Superior temporal gyrus (tissue), 1 donor: Measurements from ENCODE around the gene INVS.
A peak's percentile ranks its signal among the peaks of the same experiment; 100 is the strongest.
"Not testable (repeated sequence)": the region's sequence is repeated elsewhere in the genome, so short reads cannot be mapped to it uniquely, and the experiment has no call there.

ENCODE experiments used
- DNase-seq: peaks from one replicate; pipeline ENCODE4 v3.0.0-alpha.2; 2016; ENCODE audit errors: extremely low spot score

INVS gene

DNA sequence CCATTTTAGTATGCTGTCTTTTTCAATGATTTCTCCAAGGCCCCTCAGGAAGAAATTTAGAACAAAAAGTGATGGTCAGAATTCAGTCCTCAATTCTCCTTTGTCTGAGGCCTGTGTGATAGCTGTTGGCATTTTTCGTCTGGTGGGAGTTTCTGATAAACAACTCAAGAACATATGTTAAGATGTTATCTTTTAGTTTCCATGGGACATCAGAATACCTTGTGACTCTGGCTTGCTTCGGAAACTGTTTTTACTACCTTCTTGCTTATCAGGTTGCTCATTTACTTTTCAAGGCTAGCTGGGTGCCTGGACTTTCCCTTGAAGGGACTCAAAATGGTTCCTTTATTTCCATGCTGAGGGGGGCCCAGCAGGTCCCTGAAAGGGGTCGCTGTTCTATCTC lies 97.2 kb downstream of the INVS start:
- DNase-seq = no peak

DNA sequence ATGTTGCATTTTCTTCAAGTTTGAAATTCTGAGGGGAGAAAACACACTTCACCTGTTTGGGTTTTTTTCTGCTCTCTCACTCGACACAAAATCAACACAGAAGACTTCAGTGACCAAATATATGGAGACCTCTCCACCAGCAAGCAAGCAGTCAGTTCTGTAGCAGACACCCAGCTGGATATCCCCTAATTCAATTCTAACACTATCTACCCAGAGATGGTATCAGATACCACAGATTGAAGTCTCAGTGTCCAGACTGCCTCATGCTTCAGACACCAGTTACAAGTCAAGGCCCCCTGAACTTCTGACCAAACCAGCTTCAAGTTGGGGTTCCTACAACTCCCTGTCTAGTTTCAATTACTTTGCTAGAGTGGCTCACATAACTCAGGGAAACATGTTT lies 97.8 kb downstream of the INVS start:
- DNase-seq = no peak

GRCh38 chr9:100197553-100197952 lies 98.5 kb downstream of the INVS start:
- DNase-seq = no peak

GRCh38 chr9:100202806-100203205 lies 103.8 kb downstream of the INVS start:
- DNase-seq = no peak

DNA sequence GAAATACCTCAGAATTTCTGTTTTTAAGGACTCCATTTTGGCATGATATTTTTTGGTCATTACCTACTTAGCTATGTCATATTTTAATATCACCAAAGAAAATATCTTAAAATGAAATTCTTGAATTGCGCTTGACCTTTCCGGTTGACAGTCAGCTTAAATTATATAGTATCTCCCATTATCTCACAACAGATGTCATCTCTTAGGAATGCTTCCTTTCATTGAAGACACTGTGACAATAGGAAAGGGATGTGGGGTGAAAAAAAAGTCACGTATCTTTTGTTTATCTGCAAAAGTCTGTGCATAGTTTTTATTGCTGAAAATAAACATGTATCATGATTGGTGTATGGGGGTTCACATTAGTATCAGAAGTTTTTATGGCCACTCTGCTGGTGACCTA lies 105.8 kb downstream of the INVS start:
- DNase-seq = no peak

DNA sequence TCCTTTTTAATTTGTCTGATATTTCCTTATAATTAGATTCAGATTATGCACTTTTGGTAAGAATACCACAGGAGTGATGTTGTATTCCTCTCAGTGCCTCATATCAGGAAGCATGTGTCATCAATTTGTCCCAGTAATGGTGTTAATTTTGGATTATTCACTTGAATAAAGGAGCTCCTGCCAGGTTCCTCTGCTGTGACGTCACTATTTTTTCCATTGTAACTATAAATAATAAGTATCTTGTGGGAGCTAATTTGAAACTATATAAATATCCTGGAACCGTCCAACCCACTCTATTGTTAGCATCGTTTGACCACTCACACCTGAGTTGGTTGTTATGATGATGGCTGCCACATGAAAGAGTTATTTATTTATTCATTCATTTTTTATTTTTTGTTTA lies 107.9 kb downstream of the INVS start:
- no peak for DNase-seq

DNA sequence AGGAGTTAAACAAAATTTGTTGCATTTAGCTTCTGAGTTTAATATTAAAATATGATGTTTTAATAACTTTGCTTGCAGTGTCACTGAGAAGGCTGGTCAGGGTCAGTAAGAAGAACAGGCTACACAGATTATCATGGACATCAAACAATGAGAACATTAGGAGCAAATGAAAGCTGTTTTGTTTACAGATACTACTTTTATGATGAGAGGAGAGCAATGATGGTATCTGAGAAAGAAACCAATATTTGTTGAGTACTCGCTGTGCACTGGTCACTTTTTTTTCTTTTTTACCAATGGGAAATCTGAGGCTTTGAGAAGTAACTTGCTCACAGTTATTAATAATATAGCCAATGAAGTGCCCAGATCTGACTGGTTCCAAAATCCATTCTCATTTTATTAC lies 109.6 kb downstream of the INVS start:
- DNase-seq = no peak

- DNase-seq = peak; percentile 46
Observed at GRCh38 chr9:100211476-100211875, 112.4 kb downstream of the INVS start.

DNA sequence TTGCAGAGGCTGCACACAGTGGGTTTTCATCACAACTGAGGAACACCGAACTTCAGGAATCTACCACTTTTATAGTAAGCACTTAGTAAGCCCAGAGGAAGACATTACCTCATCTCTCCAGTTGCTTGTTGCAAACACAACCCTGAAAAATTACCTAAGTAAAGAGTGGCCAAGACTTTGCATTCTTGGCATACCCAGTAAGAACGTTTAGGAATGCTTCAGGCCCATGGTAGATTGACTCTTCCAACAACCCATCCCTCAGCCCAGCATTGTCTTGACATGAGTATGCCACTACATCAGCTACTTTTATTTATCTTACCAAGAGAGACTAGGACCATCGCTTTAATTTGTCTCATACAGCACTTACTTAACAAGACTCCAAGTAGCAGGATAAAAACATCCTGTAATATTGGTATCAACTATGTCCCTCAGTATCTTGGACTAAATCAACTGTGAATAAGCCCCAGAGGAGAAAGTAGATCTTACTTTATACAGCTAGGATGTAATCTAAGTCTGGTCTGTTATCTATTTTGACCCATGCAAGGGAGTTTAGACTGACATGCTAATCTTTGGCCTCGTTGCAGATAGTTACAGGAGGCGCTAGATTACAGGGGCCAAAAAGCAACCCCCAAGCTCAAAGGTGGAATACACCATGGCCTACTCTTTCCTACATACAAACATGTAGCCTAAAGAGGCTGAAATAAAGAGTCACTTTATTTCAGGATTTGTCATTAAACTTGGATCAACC lies 114.9 kb downstream of the INVS start:
- DNase-seq = no peak

DNA sequence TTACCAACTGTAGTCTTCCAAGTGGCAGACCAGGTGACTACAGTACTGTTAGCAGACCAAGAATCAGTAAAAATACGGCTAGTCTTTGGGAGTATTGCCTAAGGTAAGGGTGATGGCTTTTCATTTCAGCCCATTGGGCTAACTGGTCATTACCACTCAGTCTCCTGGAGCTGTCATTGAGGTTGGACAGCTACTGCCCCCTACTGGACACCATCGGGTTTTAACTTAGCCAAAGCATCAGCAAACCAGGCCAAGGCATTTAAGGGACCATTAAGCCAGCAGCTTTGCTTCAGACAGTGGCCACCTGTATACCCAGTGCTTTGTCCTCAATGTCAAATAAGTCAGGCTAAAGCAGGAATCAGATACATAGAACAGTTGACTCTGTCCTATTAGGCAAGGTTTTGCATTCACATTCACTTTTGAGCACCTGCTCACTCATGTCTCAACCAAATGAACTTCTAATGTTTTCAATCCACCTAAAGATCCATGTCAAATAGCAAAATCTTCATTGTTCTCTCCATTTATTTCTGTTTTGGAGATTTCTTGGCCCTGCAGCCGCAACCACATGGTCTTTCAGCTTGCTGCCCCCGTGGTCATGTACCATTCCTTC lies 117.2 kb downstream of the INVS start:
- DNase-seq = peak; percentile 38

- DNase-seq = no peak
Observed at GRCh38 chr9:100217536-100217935, 118.5 kb downstream of the INVS start.

DNA sequence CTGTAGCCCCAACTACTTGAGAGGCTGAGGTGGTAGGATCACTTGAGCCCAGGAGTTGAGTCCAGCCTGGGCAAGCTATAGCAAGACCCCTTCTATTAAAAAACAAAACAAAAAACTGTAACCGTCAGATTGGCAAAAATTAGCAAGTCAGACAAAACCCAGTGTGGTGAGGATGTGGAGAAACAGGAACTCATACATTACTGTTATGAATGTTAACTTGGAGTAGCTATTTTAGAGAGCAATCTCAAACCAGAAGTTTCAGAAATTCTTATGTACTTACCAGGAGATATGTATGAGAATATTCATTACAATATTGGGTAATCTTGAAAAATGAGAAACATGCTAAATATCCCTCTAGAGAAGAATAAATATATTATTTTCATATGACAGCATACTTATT lies 120.3 kb downstream of the INVS start:
- DNase-seq = no peak

DNA sequence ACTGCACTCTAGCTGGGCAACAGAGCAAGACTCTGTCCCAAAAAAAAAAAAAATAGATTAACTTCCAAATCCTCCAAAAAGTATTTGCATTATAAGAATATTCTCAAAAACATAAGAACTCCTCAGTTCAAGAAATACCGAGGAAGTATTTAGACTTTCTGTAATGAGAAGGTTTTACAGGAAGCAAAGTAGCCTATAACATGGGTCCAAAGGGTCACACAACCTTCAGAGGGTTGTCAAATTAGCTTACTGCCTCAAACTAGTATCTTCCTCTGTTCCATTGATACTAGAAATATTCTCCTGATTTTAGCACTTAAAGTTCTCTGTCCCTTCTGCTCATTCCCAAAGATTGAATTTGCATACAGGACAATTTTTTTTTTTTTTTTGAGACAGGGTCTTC lies 121.9 kb downstream of the INVS start:
- no peak for DNase-seq

GRCh38 chr9:100221538-100221937 lies 122.5 kb downstream of the INVS start:
- DNase-seq = no peak

GRCh38 chr9:100222674-100223073 lies 123.6 kb downstream of the INVS start:
- DNase-seq = peak; percentile 76

DNA sequence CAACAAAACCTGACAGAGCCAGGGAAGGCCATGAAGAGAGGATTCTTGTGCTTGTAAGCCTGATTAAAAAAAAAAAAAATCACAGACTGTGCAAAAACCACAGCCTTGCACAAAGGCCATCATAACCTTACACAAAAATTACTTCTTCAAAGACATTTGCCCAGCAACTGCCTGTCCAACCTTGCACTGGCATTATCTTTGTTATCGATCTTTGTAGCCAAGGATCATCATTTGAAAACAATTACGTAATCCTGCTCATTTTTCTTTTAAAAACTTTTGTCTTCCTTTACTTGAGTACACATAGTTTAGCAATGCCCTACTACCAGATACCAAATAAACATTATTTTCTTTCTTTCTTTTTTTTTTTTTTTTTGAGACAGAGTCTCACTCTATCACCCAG lies 128.6 kb downstream of the INVS start:
- DNase-seq = no peak

DNA sequence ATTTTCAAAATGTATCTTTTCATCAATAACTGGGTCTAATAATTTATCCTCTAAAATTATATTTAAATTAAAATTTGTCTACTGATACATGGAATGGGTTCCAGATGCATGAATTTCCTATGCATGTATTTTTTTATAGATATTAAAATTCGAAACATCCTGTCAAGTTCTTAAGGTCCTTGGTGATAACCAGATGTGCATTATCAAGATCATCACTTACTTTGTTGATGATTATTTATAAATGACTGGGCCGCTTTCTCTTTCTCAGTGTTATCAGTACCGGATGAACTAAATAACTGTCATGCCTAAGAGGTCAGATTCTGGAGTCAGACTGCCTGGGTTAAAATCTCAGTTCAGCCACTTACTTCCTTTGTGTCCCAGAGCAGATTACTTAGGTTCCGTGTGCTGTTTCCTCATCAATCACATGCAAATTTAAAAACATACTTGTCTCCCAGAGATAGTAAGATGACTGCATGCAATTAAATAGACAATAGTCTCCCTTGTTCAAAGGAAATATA lies 129.4 kb downstream of the INVS start:
- no peak for DNase-seq

- no peak for DNase-seq
Observed at GRCh38 chr9:100229136-100229535, 130.1 kb downstream of the INVS start.

DNA sequence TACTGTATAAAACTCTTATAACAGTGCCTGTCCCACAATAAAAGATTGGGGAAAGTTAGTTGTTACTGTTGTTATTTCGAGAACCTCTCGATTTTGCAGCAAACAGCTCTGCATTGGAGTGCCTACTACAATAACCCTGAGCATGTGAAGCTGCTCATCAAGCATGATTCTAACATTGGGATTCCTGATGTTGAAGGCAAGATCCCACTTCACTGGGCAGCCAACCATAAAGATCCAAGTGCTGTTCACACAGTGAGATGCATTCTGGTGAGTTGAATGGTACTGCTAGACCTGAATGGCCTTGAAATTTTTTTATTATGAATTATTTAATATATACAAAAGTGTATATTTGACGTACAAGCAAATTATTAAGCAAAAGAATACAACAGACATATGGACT lies 130.5 kb downstream of the INVS start:
- no peak for DNase-seq

DNA sequence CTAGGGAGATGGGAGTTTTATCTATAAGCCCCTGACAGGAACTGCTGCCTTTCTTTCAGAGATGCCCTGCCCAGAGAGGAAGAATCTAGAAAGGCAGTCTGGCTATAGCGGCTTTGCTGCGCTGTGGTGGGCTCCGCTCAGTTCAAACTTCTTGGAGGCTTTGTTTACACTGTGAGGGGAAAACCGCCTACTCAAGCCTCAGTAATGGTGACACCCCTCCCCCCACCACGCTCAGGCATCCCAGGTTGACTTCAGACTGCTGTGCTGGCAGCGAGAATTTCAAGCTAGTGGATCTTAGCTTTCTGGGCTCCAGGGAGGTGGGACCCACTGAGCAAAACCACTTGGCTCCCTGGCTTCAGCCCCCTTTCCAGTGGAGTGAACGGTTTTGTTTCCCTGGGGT lies 137.9 kb downstream of the INVS start:
- not testable (repeated sequence) for DNase-seq

DNA sequence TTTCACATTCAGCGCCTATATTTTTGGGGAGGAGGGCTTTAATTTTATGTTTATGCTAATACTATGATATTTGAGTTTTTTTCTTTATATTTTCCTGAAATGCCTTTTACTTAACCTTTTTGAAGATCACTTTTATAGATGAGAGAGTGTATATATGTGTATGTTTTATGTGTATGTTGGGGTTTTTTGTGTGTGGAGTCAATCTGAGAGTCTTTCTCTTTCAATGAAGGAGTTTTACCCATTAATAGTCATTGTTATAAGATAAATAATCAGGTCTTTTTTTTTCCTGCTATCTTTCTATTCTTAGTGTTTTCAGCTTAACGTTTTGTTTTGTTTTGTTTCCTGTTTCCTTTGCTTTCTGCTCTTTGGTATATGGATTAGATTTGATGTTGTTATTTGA lies 141.5 kb downstream of the INVS start:
- DNase-seq = peak; percentile 1

DNA sequence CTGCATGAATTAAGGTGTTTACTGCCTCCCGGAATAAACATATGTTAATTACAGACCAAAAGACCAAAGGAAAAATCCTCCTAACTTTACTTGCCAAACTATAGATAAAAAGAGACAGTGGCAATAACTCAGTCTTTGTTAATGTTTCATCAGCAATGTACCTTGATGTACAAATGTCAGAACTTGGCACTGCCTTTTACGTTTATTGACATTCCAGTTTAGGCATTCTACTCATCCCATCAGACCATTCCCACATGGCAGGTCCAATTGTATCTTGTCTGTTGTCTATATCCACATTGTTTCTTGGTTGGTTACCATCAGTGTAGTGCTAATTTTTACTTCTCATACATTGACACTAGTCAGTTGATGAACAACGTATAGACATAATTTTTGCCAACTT lies 168.2 kb downstream of the INVS start:
- DNase-seq = no peak

DNA sequence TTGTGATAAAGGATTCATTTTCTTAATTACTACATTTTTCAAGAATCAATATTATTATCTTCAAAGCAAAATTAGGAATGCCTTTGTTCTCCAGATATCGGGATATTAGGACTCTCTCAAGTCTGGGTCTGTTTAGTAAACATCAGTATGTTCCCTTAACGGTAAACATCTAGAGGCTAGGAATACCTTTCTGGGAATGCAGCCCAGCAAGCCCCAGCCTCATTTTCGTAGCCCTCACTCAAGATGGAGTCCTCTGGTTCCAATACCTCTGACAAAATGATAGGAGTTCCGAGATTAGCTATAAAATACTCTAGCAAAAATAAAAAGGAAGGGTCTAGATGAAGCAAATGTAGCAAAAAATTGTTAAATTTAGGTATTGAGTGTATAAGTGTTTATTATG lies 169.2 kb downstream of the INVS start:
- DNase-seq = no peak

- DNase-seq = no peak
Observed at GRCh38 chr9:100269656-100270055, 170.6 kb downstream of the INVS start.
